HG03571 (cell line): ENCODE results near the gene RPP30.
"Not testable (repeated sequence)": the region's sequence is repeated elsewhere in the genome, so short reads cannot be mapped to it uniquely, and the experiment has no call there.

Source experiments
- ATAC-seq: cut with Tn5 transposase; IDR thresholded peaks from one replicate; pipeline ENCODE4 v1.9.1; 2021; ENCODE audit not compliant: unreplicated experiment

The RPP30 gene

GRCh38 chr10:90866050-90866598 is 5.7 kb upstream of the RPP30 start:
- ATAC-seq = no peak

- peak; percentile 60 for ATAC-seq
Measured at GRCh38 chr10:90871279-90871765, 452 bp upstream of the RPP30 start.

GRCh38 chr10:90872648-90873020 is 860 bp downstream of the RPP30 start:
- ATAC-seq = no peak

GRCh38 chr10:90879062-90879461 is 7.3 kb downstream of the RPP30 start:
- no peak for ATAC-seq

- ATAC-seq = not testable (repeated sequence)
Measured at GRCh38 chr10:90880059-90880719, 8.4 kb downstream of the RPP30 start.

GRCh38 chr10:90884431-90884830 is 12.7 kb downstream of the RPP30 start:
- no peak for ATAC-seq

GRCh38 chr10:90885176-90885575 is 13.4 kb downstream of the RPP30 start:
- ATAC-seq = no peak

GRCh38 chr10:90887555-90887954 is 15.8 kb downstream of the RPP30 start:
- no peak for ATAC-seq

- no peak for ATAC-seq
Measured at GRCh38 chr10:90888387-90888786, 16.6 kb downstream of the RPP30 start.

- ATAC-seq = no peak
Measured at GRCh38 chr10:90889636-90890035, 17.9 kb downstream of the RPP30 start.

GRCh38 chr10:90890347-90890746 is 18.6 kb downstream of the RPP30 start:
- ATAC-seq = no peak

- no peak for ATAC-seq
Measured at GRCh38 chr10:90893190-90893589, 21.4 kb downstream of the RPP30 start.

GRCh38 chr10:90896916-90897315 is 25.1 kb downstream of the RPP30 start:
- not testable (repeated sequence) for ATAC-seq

- ATAC-seq = no peak
Measured at GRCh38 chr10:90905925-90906324, 34.2 kb downstream of the RPP30 start.

GRCh38 chr10:90906596-90906995 is 34.8 kb downstream of the RPP30 start:
- ATAC-seq = no peak

GRCh38 chr10:90911133-90912051 is 39.6 kb downstream of the RPP30 start:
- peak; percentile 81 for ATAC-seq

GRCh38 chr10:90912174-90912573 is 40.4 kb downstream of the RPP30 start:
- ATAC-seq = no peak

GRCh38 chr10:90912854-90913479 is 41.2 kb downstream of the RPP30 start:
- no peak for ATAC-seq

- ATAC-seq = no peak
Measured at GRCh38 chr10:90913774-90914420, 42.1 kb downstream of the RPP30 start.

GRCh38 chr10:90914992-90915765 is 43.4 kb downstream of the RPP30 start:
- no peak for ATAC-seq
